Measurements from ENCODE around the gene AIDA.

AIDA gene

GRCh38 chr1:222627232-222627631 lies 85.1 kb downstream of the AIDA start:
- Histone ChIP-seq H3K4me3 (replicated peaks; ENCODE audit: insufficient read depth, low read length) (no peak overlapping the region), H3K27ac (replicated peaks) (no peak overlapping the region), H3K27me3 (ENCODE audit: insufficient read depth, poor library complexity, severe bottlenecking) (no peaks in the 10 kb centered on the region)
- TF ChIP-seq CTCF (IDR thresholded peaks at IDR 0.05; ENCODE audit: insufficient read depth, low read length) (no peak), REST (IDR thresholded peaks at IDR 0.05; ENCODE audit: insufficient replicate concordance, low read depth) (no peak), SPI1 (IDR thresholded peaks at IDR 0.05; ENCODE audit: borderline replicate concordance, low read depth) (no peak), POLR2AphosphoS5 (IDR thresholded peaks at IDR 0.05; ENCODE audit: low read depth) (no peak), GABPA (IDR thresholded peaks at IDR 0.05; ENCODE audit: low read depth) (no peak)
- no peak for DNase-seq (ENCODE audit: low read depth in 1 of 2, low spot score in 1 of 2)

GRCh38 chr1:222624214-222624613 lies 88.1 kb downstream of the AIDA start:
- H3K4me3 ChIP-seq (replicated peaks; ENCODE audit: insufficient read depth, low read length) = no peak overlapping the region
- TF ChIP-seq REST (IDR thresholded peaks at IDR 0.05; ENCODE audit: insufficient replicate concordance, low read depth) = no peak
- TF ChIP-seq GABPA (IDR thresholded peaks at IDR 0.05; ENCODE audit: low read depth) = no peak
- no peak for TF ChIP-seq SPI1 (IDR thresholded peaks at IDR 0.05; ENCODE audit: borderline replicate concordance, low read depth)
- TF ChIP-seq POLR2AphosphoS5 (IDR thresholded peaks at IDR 0.05; ENCODE audit: low read depth) = no peak
- no peak for TF ChIP-seq CTCF (IDR thresholded peaks at IDR 0.05; ENCODE audit: insufficient read depth, low read length)
- no peak overlapping the region for H3K27ac ChIP-seq (replicated peaks)
- H3K27me3 ChIP-seq (ENCODE audit: insufficient read depth, poor library complexity, severe bottlenecking) = no peaks in the 10 kb centered on the region
- no peak for DNase-seq (ENCODE audit: low read depth in 1 of 2, low spot score in 1 of 2)

DNA sequence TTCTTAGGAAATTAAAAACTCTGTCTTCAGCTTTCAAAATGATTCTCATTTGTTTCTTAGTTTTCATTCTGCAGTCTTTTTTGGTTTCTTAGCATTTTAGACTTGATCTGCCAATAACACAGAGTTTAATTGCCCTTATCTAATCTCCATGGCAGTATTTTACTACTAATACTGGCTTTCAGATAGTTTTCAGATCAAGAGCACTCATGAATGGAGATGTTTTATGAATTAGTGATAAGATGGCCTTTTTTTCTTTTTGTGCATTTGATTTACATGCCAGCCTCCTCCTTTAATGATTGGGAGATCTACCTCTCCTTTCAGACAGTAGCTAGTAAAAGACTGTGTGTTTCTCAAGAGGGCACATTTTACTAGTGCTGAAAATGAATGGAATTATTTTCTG lies 88.8 kb downstream of the AIDA start:
- no peak overlapping the region for H3K27ac ChIP-seq (replicated peaks)
- TF ChIP-seq CTCF (IDR thresholded peaks at IDR 0.05; ENCODE audit: insufficient read depth, low read length) (no peak), POLR2AphosphoS5 (IDR thresholded peaks at IDR 0.05; ENCODE audit: low read depth) (no peak), SPI1 (IDR thresholded peaks at IDR 0.05; ENCODE audit: borderline replicate concordance, low read depth) (no peak), GABPA (IDR thresholded peaks at IDR 0.05; ENCODE audit: low read depth) (no peak), REST (IDR thresholded peaks at IDR 0.05; ENCODE audit: insufficient replicate concordance, low read depth) (no peak)
- no peak for DNase-seq (ENCODE audit: low read depth in 1 of 2, low spot score in 1 of 2)
- no peaks in the 10 kb centered on the region for H3K27me3 ChIP-seq (ENCODE audit: insufficient read depth, poor library complexity, severe bottlenecking)
- H3K4me3 ChIP-seq (replicated peaks; ENCODE audit: insufficient read depth, low read length) = no peak overlapping the region

Data from HL-60 (cell line).